Progenitor cell of endocrine pancreas (in vitro differentiated cells): Measurements from ENCODE around the gene DND1. TPM values are rescaled to one million over a fixed set of nuclear protein-coding genes. Genes with fewer than 3 reads are reported as not detected.
"Not testable (repeated sequence)": the region's sequence is repeated elsewhere in the genome, so short reads cannot be mapped to it uniquely, and the experiment has no call there.

Experiments
- DNase-seq: peaks from one replicate; pipeline ENCODE4 v3.0.0; 2021; ENCODE audit warnings: low spot score; ENCODE audit not compliant: unreplicated experiment
- H3K27ac Mint-ChIP-seq: 2 replicates; pipeline ENCODE4 v1.8.0; 2021; ENCODE audit warnings: mild to moderate bottlenecking, moderate library complexity, mixed read lengths
- H3K27me3 Mint-ChIP-seq: 2 replicates; pipeline ENCODE4 v1.8.0; 2021; ENCODE audit warnings: mixed read lengths
- H3K36me3 Mint-ChIP-seq: 2 replicates; pipeline ENCODE4 v1.8.0; 2022; ENCODE audit warnings: mixed read lengths; ENCODE audit not compliant: insufficient read depth
- H3K4me1 Mint-ChIP-seq: 2 replicates; pipeline ENCODE4 v1.8.0; 2021; ENCODE audit warnings: low read depth, mixed read lengths
- H3K4me3 Mint-ChIP-seq: 2 replicates; pipeline ENCODE4 v1.8.0; 2021; ENCODE audit warnings: low read depth, mild to moderate bottlenecking, moderate library complexity, mixed read lengths
- H3K9me3 Mint-ChIP-seq: 2 replicates; pipeline ENCODE4 v1.8.0; 2021; ENCODE audit warnings: low read depth, mixed read lengths
- long read RNA-seq: library from polyadenylated mRNA; unstranded; transcript quantifications from one replicate; pipeline ENCODE4 v2.0.0, GENCODE V29; 2020
- total RNA-seq: library from RNA; stranded (reverse); gene quantifications from 2 replicates; pipeline ENCODE4 v1.2.1, GENCODE V29; 2021
- TF ChIP-seq, protein P1 (sequence below): fragments of 200-600 bp; sonication (generic); IDR thresholded peaks from one replicate; pipeline ENCODE4 v1.5.0; 2021; ENCODE audit warnings: antibody characterized with exemption, mild to moderate bottlenecking; ENCODE audit not compliant: unreplicated experiment

DND1 gene
- total RNA-seq, result 3.1 and 4.0 TPM in 2 replicates
- long read RNA-seq, partial matches to known transcripts, result 0 of 1 reads
- long read RNA-seq, other reads (novel, unspliced or antisense), result 1 of 1 reads

DNA sequence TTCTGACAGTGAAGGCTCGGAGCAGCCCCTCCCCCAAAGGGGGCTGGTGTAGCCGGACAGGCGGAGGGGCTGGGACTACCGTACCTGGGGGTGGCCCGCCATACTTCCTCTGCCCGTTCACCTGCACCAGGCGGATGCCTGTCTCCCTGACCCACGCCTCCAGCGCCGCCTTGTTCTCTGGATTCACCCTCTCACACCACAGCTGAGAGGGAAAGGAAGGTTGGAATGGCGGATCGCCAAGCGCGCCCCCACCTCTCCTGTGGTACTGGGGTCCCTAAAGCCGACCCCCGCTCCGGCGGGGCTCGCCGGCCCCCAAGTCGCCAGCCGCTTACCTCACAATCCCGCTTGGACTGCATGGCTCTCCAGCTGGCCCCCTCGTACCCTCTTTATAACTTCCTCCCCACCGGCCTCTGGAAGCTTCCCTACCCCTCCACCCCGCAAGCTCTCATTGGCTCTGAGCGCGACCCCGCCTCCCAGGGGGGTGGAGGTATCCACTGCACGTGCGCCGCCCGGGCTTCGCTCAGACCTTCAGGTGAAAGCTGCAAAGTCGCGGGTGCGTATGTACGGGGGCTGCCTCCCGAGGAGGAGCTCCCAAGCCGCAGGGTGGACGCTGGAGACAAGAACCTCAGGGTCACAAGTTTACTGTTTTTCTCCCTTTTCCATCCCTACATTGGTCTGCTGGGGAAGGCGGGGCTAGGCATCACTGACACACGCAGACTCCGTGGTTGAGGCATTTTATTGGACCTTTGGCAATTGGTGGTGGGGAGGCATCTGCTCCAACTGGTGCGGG lies at the start of gene DND1:
Gene DND1 (minus strand): TSS at position 390 of the 790 bp plus-strand sequence. CDS start 34 bp downstream, at position 356.
- TF ChIP-seq, protein P1, sequence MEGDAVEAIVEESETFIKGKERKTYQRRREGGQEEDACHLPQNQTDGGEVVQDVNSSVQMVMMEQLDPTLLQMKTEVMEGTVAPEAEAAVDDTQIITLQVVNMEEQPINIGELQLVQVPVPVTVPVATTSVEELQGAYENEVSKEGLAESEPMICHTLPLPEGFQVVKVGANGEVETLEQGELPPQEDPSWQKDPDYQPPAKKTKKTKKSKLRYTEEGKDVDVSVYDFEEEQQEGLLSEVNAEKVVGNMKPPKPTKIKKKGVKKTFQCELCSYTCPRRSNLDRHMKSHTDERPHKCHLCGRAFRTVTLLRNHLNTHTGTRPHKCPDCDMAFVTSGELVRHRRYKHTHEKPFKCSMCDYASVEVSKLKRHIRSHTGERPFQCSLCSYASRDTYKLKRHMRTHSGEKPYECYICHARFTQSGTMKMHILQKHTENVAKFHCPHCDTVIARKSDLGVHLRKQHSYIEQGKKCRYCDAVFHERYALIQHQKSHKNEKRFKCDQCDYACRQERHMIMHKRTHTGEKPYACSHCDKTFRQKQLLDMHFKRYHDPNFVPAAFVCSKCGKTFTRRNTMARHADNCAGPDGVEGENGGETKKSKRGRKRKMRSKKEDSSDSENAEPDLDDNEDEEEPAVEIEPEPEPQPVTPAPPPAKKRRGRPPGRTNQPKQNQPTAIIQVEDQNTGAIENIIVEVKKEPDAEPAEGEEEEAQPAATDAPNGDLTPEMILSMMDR, result no peak
- no peak within 1 kb of the TSS for H3K27ac Mint-ChIP-seq
- H3K4me3 Mint-ChIP-seq, result no peak within 1 kb of the TSS
- H3K27me3 Mint-ChIP-seq, result no peaks in the 10 kb centered on the region
- H3K9me3 Mint-ChIP-seq, result no peaks in the 10 kb centered on the region
- H3K4me1 Mint-ChIP-seq, result no peaks in the 10 kb centered on the region
- DNase-seq, result no peak
- H3K36me3 Mint-ChIP-seq, result peaks cover 22% of the 10 kb centered on the region

DNA sequence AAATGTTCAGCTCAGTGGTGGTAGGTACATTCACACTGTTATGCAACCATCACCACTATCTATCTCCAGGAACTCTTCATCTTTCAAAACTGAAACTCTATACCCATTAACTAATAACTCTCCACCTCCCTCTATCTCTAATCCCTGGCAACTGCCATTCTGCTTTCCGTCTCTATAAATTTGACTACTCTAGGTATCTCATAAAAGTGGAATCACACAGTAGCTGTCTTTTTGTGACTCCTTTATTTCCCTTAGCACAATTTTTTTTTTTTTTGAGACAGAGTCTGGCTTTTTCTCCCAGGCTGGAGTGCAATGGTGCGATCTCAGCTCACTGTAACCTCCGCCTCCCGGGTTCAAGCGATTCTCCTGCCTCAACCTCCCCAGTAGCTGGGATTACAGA lies 48.0 kb upstream of the DND1 start:
- not testable (repeated sequence) for H3K4me3 Mint-ChIP-seq, H3K9me3 Mint-ChIP-seq, H3K27ac Mint-ChIP-seq, DNase-seq, H3K4me1 Mint-ChIP-seq, H3K36me3 Mint-ChIP-seq
- H3K27me3 Mint-ChIP-seq, result peaks cover 12% of the 10 kb centered on the region

DNA sequence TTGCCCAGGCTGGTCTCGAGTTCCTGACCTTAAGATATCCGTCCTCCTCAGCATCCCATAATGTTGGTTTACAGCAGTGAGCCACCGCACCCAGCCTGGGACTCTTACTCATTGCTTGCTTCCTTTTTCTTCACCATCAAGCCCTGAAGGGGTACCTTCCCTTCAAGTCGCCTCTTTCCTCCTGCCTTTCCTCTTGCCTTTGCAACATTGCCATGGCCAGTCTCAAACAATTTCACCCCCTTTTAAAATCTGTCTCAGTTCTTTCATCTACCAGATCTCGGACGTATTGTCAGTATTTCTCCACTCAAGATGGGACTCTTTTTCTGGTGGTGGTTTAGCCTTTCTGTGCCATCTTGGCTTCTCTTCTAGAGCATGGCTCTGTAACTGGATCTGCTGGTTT lies 47.4 kb upstream of the DND1 start:
- not testable (repeated sequence) for H3K4me3 Mint-ChIP-seq, H3K27ac Mint-ChIP-seq

DNA sequence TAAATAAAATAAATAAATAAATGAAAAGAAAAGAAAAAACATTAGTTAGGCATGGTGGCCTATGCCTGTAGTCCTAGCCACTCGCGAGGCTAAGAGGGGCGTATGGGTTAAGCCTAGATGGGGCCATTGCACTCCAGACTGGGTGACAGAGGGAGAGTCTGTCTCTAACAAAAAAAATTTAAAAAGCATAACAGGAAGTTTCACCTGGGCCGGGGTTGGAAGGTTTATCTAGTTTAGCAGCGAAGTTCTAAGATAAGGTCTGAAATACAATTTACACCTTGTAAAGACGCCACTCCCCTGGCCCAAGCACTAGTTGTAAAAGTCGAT lies 44.9 kb upstream of the DND1 start:
- H3K4me1 Mint-ChIP-seq, result peaks cover 1% of the 10 kb centered on the region
- peaks cover 6% of the 10 kb centered on the region for H3K27me3 Mint-ChIP-seq
- H3K36me3 Mint-ChIP-seq, result no peaks in the 10 kb centered on the region
- TF ChIP-seq, protein P1, result no peak
- no peak overlapping the region for H3K27ac Mint-ChIP-seq
- H3K9me3 Mint-ChIP-seq, result no peaks in the 10 kb centered on the region
- peak overlapping the region; percentile 45 for H3K4me3 Mint-ChIP-seq
- DNase-seq, result no peak

More for the DNA sequence above, 47.4 kb upstream of the DND1 start:
- not testable (repeated sequence) for H3K9me3 Mint-ChIP-seq, DNase-seq, H3K36me3 Mint-ChIP-seq, H3K4me1 Mint-ChIP-seq
- H3K27me3 Mint-ChIP-seq, result peaks cover 11% of the 10 kb centered on the region

DNA sequence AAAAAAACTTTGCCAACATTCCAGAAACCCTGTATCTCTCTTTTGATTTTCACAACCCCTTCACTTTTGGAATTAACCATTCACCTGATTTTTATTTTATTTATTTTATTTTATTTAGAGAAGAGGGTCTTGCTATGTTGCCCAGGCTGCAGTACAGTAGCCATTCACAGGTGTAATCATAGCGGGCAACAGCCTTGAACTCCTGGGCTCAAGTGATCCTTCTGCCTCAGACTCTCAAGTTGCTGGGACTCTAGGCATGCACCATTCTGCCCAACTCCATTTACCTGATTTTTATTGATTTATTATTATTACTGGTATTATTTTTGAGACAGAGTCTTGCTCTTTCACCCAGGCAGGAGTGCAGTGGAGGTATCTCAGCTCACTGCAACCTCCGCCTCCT lies 42.9 kb upstream of the DND1 start:
- not testable (repeated sequence) for H3K27me3 Mint-ChIP-seq, H3K4me1 Mint-ChIP-seq, H3K9me3 Mint-ChIP-seq, H3K27ac Mint-ChIP-seq, H3K36me3 Mint-ChIP-seq, H3K4me3 Mint-ChIP-seq, DNase-seq

DNA sequence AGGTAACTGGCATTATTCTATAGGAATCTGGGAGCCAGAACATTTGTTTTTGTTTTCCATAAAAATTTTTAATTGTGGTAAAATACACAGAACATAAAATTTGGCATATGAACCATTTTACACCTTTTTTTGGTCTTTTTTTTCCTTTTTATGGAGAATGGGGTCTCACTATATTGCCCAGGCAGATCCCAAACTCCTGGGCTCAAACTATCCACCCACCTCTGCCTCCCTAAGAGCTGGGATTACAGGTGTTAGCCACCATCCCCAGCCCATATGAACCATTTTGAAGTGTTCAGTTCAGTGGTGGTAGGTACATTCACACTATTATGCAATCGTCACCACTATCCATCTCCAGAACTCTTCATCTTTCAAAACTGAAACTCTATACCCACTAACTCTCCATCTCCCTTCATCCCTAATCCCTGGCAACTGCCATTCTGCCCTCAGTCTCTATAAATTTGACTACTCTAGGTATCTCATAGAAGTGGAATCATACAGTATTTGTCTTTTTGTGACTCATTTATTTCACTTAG lies 40.3 kb upstream of the DND1 start:
- Mint-ChIP-seq H3K4me1 (peaks cover 6% of the 10 kb centered on the region), H3K9me3 (no peaks in the 10 kb centered on the region), H3K27me3 (peaks cover 3% of the 10 kb centered on the region), H3K27ac (no peak overlapping the region), H3K4me3 (no peak overlapping the region), H3K36me3 (no peaks in the 10 kb centered on the region)
- TF ChIP-seq, protein P1, result no peak
- no peak for DNase-seq

DNA sequence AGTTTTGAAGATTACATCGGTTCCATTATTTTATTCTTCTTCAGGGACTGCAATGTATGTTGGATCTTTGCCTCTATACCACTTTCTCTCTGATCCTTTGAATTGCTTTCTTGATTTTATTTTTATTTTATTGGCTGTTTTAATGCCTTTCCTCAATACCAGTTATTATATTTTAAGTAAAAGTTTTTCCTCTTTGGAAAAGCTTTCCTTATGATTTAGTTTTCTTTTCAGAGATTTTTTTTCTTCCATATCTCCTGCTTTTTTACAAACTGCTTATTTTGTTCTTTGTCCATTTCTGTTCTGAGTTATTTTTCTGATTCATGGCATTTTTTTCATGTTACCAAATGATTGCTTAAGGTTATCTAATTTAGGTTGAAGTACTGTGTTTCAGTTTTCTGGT lies 38.4 kb upstream of the DND1 start:
- Mint-ChIP-seq H3K36me3 (peaks cover 4% of the 10 kb centered on the region), H3K4me1 (peaks cover 5% of the 10 kb centered on the region), H3K27ac (peak overlapping the region; percentile 99), H3K9me3 (no peaks in the 10 kb centered on the region), H3K4me3 (no peak overlapping the region), H3K27me3 (peaks cover 3% of the 10 kb centered on the region)
- TF ChIP-seq, protein P1, result no peak
- no peak for DNase-seq
